Activated CD4-positive, alpha-beta T cell treated with anti-CD3 and anti-CD28 coated beads, Interleukin-10, Interleukin-2, amounts not matched to agents 100 ng/mL and 50 ng/mL, durations not matched to agents 16 hours and 8 hours (primary cell): ENCODE measurements around the gene MCL1.
"Not testable (repeated sequence)": the region's sequence is repeated elsewhere in the genome, so short reads cannot be mapped to it uniquely, and the experiment has no call there.

Experiments
- DNase-seq: peaks from one replicate; pipeline ENCODE4 v3.0.0-alpha.2; 2020

Gene MCL1

DNA sequence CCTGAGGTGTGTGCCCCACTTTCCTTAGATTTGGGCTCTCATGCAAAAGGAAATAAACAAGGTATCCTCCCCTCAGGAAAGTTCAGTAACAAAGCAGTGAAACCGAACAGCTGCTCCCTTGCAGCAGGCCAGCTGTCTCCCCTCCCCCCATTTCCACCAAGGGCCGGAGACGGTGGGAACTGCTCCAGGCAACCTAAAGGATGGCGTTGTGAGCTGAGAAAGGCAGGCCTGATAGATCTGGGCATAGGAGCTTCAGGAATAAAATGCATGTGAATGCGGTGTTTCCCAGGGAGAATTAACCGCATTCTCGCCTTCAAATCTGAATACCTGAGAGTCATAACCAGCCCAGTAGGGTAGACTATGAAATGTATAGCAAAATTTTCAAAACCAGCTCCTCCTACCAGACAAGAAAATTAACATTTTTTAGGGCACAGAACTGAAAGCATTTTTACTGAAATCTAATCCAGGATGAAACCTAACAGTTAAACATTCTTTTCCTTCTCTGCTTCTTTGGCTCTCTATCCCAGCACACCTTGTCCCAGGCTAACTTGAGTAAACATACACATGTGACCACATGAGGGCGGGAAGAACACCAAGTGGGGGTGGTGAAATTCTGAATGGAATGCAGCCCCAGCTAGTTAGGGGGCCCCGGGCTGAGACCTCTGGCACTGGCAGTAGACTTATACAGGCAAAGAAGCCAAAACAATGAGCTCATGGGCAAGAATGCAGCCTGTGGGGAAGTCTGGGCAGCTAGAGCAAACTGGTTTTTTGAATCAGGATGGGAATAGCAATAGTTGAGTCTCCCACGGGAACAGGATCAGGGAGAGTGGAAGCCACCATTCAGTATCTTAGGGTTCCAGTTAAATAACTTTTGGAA, 11.5 kb downstream of the MCL1 start:
- DNase-seq: peak; percentile 75

DNA sequence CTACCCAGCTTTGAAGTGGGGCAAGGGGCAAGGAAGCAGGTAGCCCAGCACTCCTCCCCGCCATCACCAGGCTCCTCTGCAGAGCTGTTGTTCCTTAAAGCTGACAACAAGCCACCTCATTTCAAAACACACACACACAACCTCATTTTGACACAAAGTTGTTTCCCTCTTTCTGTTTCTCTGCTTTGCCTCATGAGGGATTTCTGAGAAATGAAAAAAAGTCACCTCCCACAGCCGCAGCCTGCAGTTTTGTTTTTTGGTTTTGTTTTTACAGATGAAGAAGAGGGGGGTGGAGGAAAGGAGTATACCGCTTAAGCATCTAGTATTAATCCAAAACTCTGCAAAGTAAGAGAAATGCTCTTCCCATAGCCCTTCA, 12.1 kb downstream of the MCL1 start:
- peak; percentile 94 for DNase-seq

- no peak for DNase-seq
These were observed 12.6 kb downstream of the MCL1 start for GRCh38 chr1:150566589-150567340.

DNA sequence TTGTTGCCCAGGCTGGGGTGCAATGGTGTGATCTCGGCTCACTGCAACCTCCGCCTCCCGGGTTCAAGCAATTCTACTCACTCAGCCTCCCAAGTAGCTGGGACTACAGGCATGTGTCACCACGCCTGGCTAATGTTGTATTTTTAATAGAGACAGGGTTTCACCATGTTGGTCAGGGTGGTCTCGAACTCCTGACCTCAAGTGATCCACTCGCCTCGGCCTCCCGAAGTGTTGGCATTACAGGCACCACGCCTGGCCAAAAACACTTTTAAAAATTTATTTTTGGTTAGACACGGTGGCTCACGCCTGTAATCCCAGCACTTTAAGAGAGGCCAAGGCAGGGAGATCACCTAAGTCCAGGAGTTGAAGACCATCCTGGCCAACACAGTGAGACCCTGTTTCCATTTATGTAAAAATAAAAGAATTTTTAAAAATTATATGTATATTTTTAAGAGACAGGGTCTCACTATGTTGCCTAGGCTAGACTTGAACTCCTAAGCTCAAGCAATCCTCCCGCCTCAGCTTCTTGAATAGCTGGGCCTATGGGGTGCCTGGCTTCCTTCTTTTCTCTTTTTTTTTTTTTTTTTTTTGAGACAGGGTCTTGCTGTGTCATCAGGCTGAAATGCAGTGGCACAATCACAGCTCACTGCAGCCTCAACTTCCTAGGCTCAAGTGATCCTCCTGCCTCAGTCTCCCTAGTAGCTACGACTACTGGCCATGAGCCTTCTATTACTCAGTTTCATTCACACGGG, 14.0 kb downstream of the MCL1 start:
- not testable (repeated sequence) for DNase-seq

GRCh38 chr1:150564051-150564991, 15.1 kb downstream of the MCL1 start:
- DNase-seq: no peak

DNA sequence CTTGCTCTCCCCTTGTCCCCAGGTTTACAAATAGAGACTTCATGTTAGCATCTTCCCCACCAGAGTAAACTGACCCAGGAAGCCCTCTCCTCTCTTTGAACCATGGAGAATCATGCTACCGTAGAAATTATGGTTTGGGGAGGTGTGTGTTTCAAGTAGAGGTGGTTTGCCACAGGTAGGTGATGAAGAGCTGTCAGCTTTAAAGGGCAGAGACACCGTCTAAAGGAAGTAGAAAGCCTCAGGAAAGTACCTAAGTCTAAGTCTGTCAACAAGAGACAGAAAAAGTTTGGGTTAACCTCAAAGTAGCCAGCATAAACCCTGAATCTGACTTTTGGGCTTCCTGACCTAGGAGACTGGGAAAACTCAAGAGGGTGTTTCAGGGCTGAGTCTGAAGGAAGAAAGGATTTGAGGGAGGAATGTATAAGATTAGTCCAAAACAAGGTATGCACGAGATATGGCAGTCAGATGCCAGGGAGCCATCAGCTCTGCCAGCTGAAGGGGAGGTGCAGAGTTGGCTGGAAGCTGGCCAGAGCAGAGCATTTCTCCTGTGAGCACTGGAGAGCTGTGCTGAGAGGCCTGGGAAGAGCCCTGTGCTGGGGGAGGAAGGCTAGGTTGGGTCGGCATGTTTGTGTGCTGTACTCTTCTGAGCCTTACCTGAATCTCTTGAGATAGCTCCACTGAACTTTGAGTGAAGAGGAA, 15.9 kb downstream of the MCL1 start:
- peak; percentile 80 for DNase-seq

- peak; percentile 87 for DNase-seq
These were observed 16.7 kb downstream of the MCL1 start for GRCh38 chr1:150562446-150563339.

- peak; percentile 95 for DNase-seq
These were observed 17.4 kb downstream of the MCL1 start for GRCh38 chr1:150561974-150562445.

- DNase-seq: peak; percentile 76
These were observed 18.0 kb downstream of the MCL1 start for GRCh38 chr1:150561254-150561973.

- DNase-seq: peak; percentile 92
These were observed 18.7 kb downstream of the MCL1 start for GRCh38 chr1:150560576-150561253.

- DNase-seq: peak; percentile 84
These were observed 19.4 kb downstream of the MCL1 start for GRCh38 chr1:150560011-150560438.

DNA sequence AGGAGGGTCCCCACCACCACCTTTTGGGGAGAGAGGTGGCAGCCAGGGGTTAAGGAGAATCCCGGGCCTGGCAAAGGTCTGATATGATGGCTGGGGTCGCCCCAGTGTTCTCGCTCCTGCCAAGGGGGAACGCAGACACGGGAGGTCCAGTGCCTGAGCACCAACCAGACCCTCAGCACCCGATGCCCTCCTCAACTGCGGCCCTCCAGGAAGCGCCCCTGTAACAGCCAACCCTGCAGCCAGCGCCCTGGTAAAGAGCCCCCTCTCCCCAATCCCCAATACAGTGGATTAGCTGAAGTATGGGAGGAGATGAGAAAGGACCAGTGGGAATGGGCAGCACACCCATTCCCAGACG, 19.8 kb downstream of the MCL1 start:
- DNase-seq: no peak

DNA sequence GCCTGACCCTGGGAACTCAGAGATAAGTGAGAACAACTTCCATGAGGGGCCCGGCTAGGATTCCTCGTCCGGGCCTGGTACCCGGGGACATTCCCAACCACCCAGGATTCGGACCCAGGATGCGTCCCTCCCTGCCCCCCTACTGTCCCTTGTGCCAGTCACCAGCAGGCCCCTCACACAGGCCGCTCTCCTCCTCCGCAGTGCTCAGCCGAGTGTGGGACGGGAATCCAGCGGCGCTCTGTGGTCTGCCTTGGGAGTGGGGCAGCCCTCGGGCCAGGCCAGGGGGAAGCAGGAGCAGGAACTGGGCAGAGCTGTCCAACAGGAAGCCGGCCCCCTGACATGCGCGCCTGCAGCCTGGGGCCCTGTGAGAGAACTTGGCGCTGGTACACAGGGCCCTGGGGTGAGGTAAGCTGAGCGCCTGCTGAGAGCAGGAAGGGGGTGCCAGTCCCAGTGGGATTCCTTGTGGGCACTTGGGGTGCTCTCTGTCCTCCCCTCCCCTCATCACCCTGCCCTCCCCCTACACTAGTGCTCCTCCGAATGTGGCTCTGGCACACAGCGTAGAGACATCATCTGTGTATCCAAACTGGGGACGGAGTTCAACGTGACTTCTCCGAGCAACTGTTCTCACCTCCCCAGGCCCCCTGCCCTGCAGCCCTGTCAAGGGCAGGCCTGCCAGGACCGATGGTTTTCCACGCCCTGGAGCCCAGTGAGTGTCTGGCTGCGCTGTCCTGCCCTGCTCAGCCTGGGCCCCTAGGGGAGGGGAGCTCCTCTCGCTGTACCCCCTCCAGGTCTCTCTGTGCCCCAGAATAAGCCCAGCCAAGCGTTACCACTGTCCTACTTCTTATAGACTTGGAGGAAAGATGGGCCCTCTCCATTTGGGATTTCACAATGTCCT, 20.4 kb downstream of the MCL1 start:
- no peak for DNase-seq

DNA sequence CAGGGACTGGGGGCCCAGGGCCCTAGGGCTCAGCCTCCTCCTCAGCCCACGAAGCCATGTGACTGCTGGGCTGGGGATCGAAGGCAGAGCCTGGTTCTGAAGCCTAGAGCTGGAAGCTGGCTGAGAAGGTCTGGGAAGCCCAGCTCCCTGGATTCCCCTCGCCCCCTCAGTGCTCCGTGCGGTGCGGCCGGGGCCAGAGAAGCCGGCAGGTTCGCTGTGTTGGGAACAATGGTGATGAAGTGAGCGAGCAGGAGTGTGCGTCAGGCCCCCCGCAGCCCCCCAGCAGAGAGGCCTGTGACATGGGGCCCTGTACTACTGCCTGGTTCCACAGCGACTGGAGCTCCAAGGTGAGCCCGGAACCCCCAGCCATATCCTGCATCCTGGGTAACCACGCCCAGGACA, 21.1 kb downstream of the MCL1 start:
- no peak for DNase-seq

GRCh38 chr1:150557813-150558212, 21.6 kb downstream of the MCL1 start:
- no peak for DNase-seq

- DNase-seq: no peak
These were observed 22.3 kb downstream of the MCL1 start for GRCh38 chr1:150557065-150557600.

DNA sequence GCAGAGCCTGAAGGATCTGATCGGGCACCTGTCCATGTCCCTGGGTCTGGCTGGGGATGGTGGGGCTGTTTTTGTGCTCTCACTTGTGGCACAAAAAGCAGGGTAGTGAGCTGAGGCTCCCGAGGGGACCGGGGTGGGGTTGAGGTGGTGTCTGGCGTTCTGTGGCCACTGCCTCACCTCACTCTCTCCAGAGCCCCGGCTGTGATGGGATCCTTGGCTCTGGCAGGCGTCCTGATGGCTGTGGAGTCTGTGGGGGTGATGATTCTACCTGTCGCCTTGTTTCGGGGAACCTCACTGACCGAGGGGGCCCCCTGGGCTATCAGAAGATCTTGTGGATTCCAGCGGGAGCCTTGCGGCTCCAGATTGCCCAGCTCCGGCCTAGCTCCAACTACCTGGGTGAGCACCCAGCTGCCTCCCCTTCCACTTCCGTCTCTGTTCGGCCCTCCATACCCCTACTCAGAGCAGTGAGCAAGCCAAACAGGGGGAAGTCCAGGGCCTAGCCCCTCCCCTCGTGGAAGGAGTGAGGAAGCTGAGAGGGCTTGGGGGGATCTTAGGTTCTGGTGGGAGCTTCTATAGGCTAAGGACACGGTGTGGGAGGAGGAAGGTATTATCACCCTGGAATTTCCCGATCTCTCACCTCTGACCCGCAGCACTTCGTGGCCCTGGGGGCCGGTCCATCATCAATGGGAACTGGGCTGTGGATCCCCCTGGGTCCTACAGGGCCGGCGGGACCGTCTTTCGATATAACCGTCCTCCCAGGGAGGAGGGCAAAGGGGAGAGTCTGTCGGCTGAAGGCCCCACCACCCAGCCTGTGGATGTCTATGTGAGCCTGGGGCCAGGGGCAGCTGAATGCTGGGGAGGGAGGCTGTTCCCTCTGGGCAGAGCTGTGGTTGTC, 23.2 kb downstream of the MCL1 start:
- no peak for DNase-seq
